H1 (cell line): ENCODE measurements around the gene RAD51B. TPM values are rescaled to one million over a fixed set of nuclear protein-coding genes. Genes with fewer than 3 reads are reported as not detected.
A peak's percentile ranks its signal among the peaks of the same experiment; 100 is the strongest.

ENCODE experiments used
- CTCF ChIA-PET: fragments of 300-600 bp; sonication (Branson Sonifier 250); formaldehyde crosslinking; loops from one replicate; lab custom pipeline; 2021; ENCODE audit not compliant: partially characterized antibody; lab: Charles Lee
- POLR2A ChIA-PET: fragments of 300-600 bp; sonication (Branson Sonifier 250); formaldehyde crosslinking; loops from one replicate; lab custom pipeline; 2021; ENCODE audit warnings: inconsistent platforms; ENCODE audit not compliant: partially characterized antibody; lab: Charles Lee
- DNase-seq, 2 experiments: peaks; one replicate each; pipeline versions ENCODE4 v3.0.0 to v3.0.0-alpha.2; 2010 to 2022; ENCODE audit warnings: low spot score in 2 of 2, low read depth in 1 of 2, mixed read lengths in 1 of 2
- FAIRE-seq: peaks from 2 replicates; lab custom pipeline; 2011; peaks lifted over from hg19 to GRCh38; lab: Jason Lieb, UNC
- H2AFZ ChIP-seq: 2 replicates; pipeline ENCODE4 v1.8.1; 2012; ENCODE audit warnings: low read length, inconsistent platforms
- H2AK5ac ChIP-seq: 2 replicates; pipeline ENCODE4 v1.6.1; 2013; ENCODE audit warnings: low read depth, low read length
- H2BK120ac ChIP-seq: replicated peaks from 2 replicates; pipeline ENCODE3; 2013; ENCODE audit warnings: low read depth, low read length, inconsistent platforms
- H2BK12ac ChIP-seq: 2 replicates; pipeline ENCODE4 v1.6.1; 2013; ENCODE audit warnings: low read depth, low read length
- H2BK15ac ChIP-seq: 2 replicates; pipeline ENCODE4 v1.6.1; 2013; ENCODE audit warnings: low read length
- H2BK20ac ChIP-seq: 2 replicates; pipeline ENCODE4 v1.6.1; 2013; ENCODE audit warnings: low read length
- H2BK5ac ChIP-seq: 2 replicates; pipeline ENCODE4 v1.6.1; 2013; ENCODE audit warnings: low read depth, low read length
- H3K14ac ChIP-seq: 2 replicates; pipeline ENCODE4 v1.6.1; 2013; ENCODE audit warnings: inconsistent platforms; ENCODE audit not compliant: insufficient read length
- H3K18ac ChIP-seq: 2 replicates; pipeline ENCODE4 v1.6.1; 2013; ENCODE audit warnings: low read length; ENCODE audit errors: extremely low read depth
- H3K23ac ChIP-seq: 2 replicates; pipeline ENCODE4 v1.6.1; 2013; ENCODE audit warnings: inconsistent platforms; ENCODE audit not compliant: insufficient read length
- H3K23me2 ChIP-seq: 2 replicates; pipeline ENCODE4 v1.6.1; 2013; ENCODE audit warnings: low read depth, low read length
- H3K27ac ChIP-seq: 2 replicates; pipeline ENCODE4 v1.6.1; 2011; ENCODE audit warnings: low read depth, low read length, inconsistent platforms
- H3K27me3 ChIP-seq, 4 experiments: replicated peaks in 1 of 4; 1 replicate in 1 of 4; 2 replicates in 3 of 4; pipeline versions ENCODE4 v1.6.1 to v1.8.1; 2011 to 2013; ENCODE audit warnings: low read length in 3 of 4, mild to moderate bottlenecking in 3 of 4, inconsistent platforms in 2 of 4, mixed read lengths in 2 of 4, moderate library complexity in 1 of 4; ENCODE audit not compliant: control insufficient read depth in 3 of 4, insufficient read depth in 3 of 4; ENCODE audit errors: extremely low read depth in 1 of 4
- H3K36me3 ChIP-seq, 4 experiments: 2 replicates each; pipeline versions ENCODE4 v1.6.1 to v1.8.1; 2011 to 2013; ENCODE audit warnings: mild to moderate bottlenecking in 4 of 4, low read length in 3 of 4, moderate library complexity in 2 of 4, control low read depth in 1 of 4, inconsistent platforms in 1 of 4; ENCODE audit not compliant: insufficient read depth in 4 of 4, control insufficient read depth in 2 of 4
- H3K4ac ChIP-seq: replicated peaks from 2 replicates; pipeline ENCODE3; 2013; ENCODE audit warnings: low read length, low read depth, mixed read lengths, inconsistent platforms; ENCODE audit not compliant: insufficient read length
- H3K4me1 ChIP-seq, 4 experiments: replicated peaks in 1 of 4; 1 replicate in 1 of 4; 2 replicates in 3 of 4; pipeline versions ENCODE4 v1.6.1 to v1.8.1; 2011 to 2013; ENCODE audit warnings: low read length in 3 of 4, inconsistent platforms in 2 of 4, mixed read lengths in 1 of 4; ENCODE audit not compliant: insufficient read depth in 4 of 4, control insufficient read depth in 3 of 4
- H3K4me2 ChIP-seq, 2 experiments: 2 replicates each; pipeline versions ENCODE4 v1.6.1 to v1.8.1; 2011 to 2013; ENCODE audit warnings: low read depth in 2 of 2, low read length in 2 of 2, control low read depth in 1 of 2, inconsistent platforms in 1 of 2, mild to moderate bottlenecking in 1 of 2; ENCODE audit not compliant: insufficient read depth in 1 of 2
- H3K4me3 ChIP-seq, 4 experiments: fragments of 200-600, 300-600 bp in 1 of 4; sonication (generic), shearing (Covaris generic), sonication (Bioruptor Twin) in 1 of 4; 2 replicates each; pipeline versions ENCODE4 v1.5.1 to v1.8.1; 2011 to 2016; ENCODE audit warnings: low read length in 4 of 4, low read depth in 3 of 4, control low read depth in 2 of 4, inconsistent platforms in 2 of 4, mild to moderate bottlenecking in 2 of 4, mixed read lengths in 1 of 4, moderate library complexity in 1 of 4; ENCODE audit not compliant: insufficient read depth in 2 of 4; ENCODE audit errors: extremely low read depth in 1 of 4
- H3K56ac ChIP-seq: replicated peaks from 2 replicates; pipeline ENCODE3; 2013; ENCODE audit warnings: low read depth, mild to moderate bottlenecking, mixed read lengths, low read length, inconsistent platforms; ENCODE audit not compliant: insufficient read length
- H3K79me1 ChIP-seq: 2 replicates; pipeline ENCODE4 v1.6.1; 2013; ENCODE audit warnings: low read depth, low read length, control low read depth
- H3K79me2 ChIP-seq, 2 experiments: 2 replicates each; pipeline versions ENCODE4 v1.6.1 to v1.8.1; 2012 to 2013; ENCODE audit warnings: low read length in 2 of 2, mild to moderate bottlenecking in 2 of 2, inconsistent platforms in 1 of 2; ENCODE audit not compliant: insufficient read depth in 2 of 2, control insufficient read depth in 1 of 2
- H3K9ac ChIP-seq, 4 experiments: replicated peaks in 1 of 4; 1 replicate in 1 of 4; 2 replicates in 3 of 4; pipeline versions ENCODE4 v1.6.1 to v1.8.1; 2011 to 2013; ENCODE audit warnings: low read depth in 3 of 4, low read length in 3 of 4, control low read depth in 2 of 4, mild to moderate bottlenecking in 2 of 4, moderate library complexity in 2 of 4, inconsistent platforms in 1 of 4; ENCODE audit errors: extremely low read depth in 1 of 4
- H3K9me3 ChIP-seq, 2 experiments: 2 replicates each; pipeline versions ENCODE4 v1.6.1 to v1.8.1; 2012 to 2013; ENCODE audit warnings: mild to moderate bottlenecking in 2 of 2, moderate library complexity in 2 of 2, control low read depth in 1 of 2, inconsistent platforms in 1 of 2, low read depth in 1 of 2, low read length in 1 of 2, mixed read lengths in 1 of 2; ENCODE audit not compliant: insufficient read depth in 2 of 2
- H4K20me1 ChIP-seq, 2 experiments: replicated peaks in 1 of 2; 2 replicates each; pipeline versions ENCODE3 to v1.8.1; 2011 to 2013; ENCODE audit warnings: inconsistent platforms in 2 of 2, low read length in 2 of 2, mild to moderate bottlenecking in 1 of 2; ENCODE audit not compliant: insufficient read depth in 2 of 2, control insufficient read depth in 1 of 2
- H4K5ac ChIP-seq: 2 replicates; pipeline ENCODE4 v1.6.1; 2013; ENCODE audit warnings: low read length, low read depth, mixed read lengths, inconsistent platforms; ENCODE audit not compliant: insufficient read length
- H4K8ac ChIP-seq: 2 replicates; pipeline ENCODE4 v1.8.0; 2013; ENCODE audit warnings: mild to moderate bottlenecking, moderate library complexity, low read length, inconsistent platforms; ENCODE audit not compliant: insufficient read depth; ENCODE audit errors: extremely low read depth
- H4K91ac ChIP-seq: replicated peaks from 2 replicates; pipeline ENCODE3; 2013; ENCODE audit warnings: low read length, mixed read lengths, inconsistent platforms; ENCODE audit not compliant: insufficient read length
- FOSL1 ChIP-seq: IDR thresholded peaks from 2 replicates; pipeline ENCODE4 v1.6.1; 2011; ENCODE audit warnings: mild to moderate bottlenecking, low read depth, low read length, moderate library complexity; ENCODE audit not compliant: insufficient read depth
- GABPA ChIP-seq: IDR thresholded peaks from 2 replicates; pipeline ENCODE4 v1.6.1; 2011; ENCODE audit warnings: mild to moderate bottlenecking, low read length, moderate library complexity, borderline replicate concordance; ENCODE audit not compliant: insufficient read depth
- SP1 ChIP-seq: IDR thresholded peaks from 2 replicates; pipeline ENCODE4 v1.6.1; 2011; ENCODE audit warnings: low read depth, low read length
- WGBS, 2 experiments: shearing (Covaris generic) in 1 of 2; methylation state at CpG; one replicate each; pipeline versions ENCODE4 v1.1.6 to v1.1.7; 2013 to 2015; ENCODE audit warnings: low lambda C conversion rate in 2 of 2, mixed read lengths in 2 of 2, inconsistent platforms in 1 of 2, low coverage in 1 of 2, missing lambda C conversion rate in 1 of 2; ENCODE audit not compliant: insufficient replicate concordance in 2 of 2, insufficient coverage in 1 of 2, insufficient read length in 1 of 2; ENCODE audit errors: extremely low coverage in 1 of 2, missing lambda C conversion rate in 1 of 2; 5-methylcytosine and 5-hydroxymethylcytosine counted together
- polyA plus RNA-seq, 7 experiments: library from polyadenylated mRNA; depleted of rRNA in 3 of 7; stranded (reverse) in 5 of 7; unstranded in 2 of 7; fragments of >200 nt in 5 of 7; fragments of 200-250 nt in 2 of 7; gene quantifications; 1 replicate in 5 of 7; 2 replicates in 1 of 7; 4 replicates in 1 of 7; pipeline versions ENCODE4 v1.2.1 to v1.2.3, GENCODE V29; 2011 to 2013; ENCODE audit warnings: missing spikeins in 2 of 7, mixed read lengths in 2 of 7
- total RNA-seq: library from RNA; stranded (reverse); fragmentation: NEBNext Ultra II Directional; extraction: Animal tissue kit (Norgen Biotek cat#: 25700); gene quantifications from 2 replicates; pipeline ENCODE4 v1.2.1, GENCODE V29; 2021

RAD51B gene
- total and polyA plus RNA-seq, 2 of the 8 experiments (the other 6 are each of a cell fraction or from before 2014, with no cell fraction given): 3.9 to 14.9 TPM

- no peak for TF ChIP-seq GABPA
- TF ChIP-seq FOSL1: no peak
- TF ChIP-seq SP1: no peak
- Histone ChIP-seq H3K36me3 (no peaks in the 10 kb centered on the region), H2BK120ac (no peak overlapping the region), H3K27ac (no peak overlapping the region), H2BK12ac (no peak overlapping the region), H3K14ac (no peak overlapping the region), H3K9me3 (no peaks in the 10 kb centered on the region; a peak in 1 of 4 replicates), H3K79me2 (no peaks in the 10 kb centered on the region), H3K4ac (no peak overlapping the region), H2BK5ac (no peak overlapping the region), H4K20me1 (no peaks in the 10 kb centered on the region), H3K56ac (no peak overlapping the region), H2BK20ac (no peak overlapping the region; the same call in 1 of the 2 replicates), H3K23ac (no peak overlapping the region), H2AK5ac (no peak overlapping the region), H3K4me1 (peaks cover 7 to 14% (median 10%) of the 10 kb centered on the region in 4 experiments), H2BK15ac (no peak overlapping the region), H3K79me1 (no peaks in the 10 kb centered on the region), H4K91ac (peak overlapping the region; percentile 19), H3K9ac (no peak overlapping the region), H3K27me3 (0 out of 7 replicates have a peak, but pooled peaks cover 0 to 2% (median 0%) of the 10 kb centered on the region in 4 experiments), H4K5ac (no peak overlapping the region), H4K8ac (no peak overlapping the region), H3K23me2 (no peaks in the 10 kb centered on the region), H3K4me2 (no peak overlapping the region), H2AFZ (no peak overlapping the region), H3K4me3 (no peak overlapping the region), H3K18ac (no peak overlapping the region)
- WGBS, 2 experiments: 84% methylated on average over 5 of the region's 5 CpGs; no CpG with 5 or more reads in 1 of the 2 experiments
- no peak for DNase-seq
- ChIA-PET POLR2A (no interaction called here), CTCF (interaction anchor here (0.5 to 3.0 kb wide), 7 partner anchors 15 to 436 kb away, joined by 3 to 11 read pairs (median 3); no protein-coding TSS in a partner anchor)
- FAIRE-seq: no peak
These were observed 865.2 kb downstream of the RAD51B start for GRCh38 chr14:68684466-68685418.
